Panc1 (cell line): ENCODE data around the gene VPS41. TPM values are rescaled to one million over a fixed set of nuclear protein-coding genes. Genes with fewer than 3 reads are reported as not detected.

Source experiments
- total RNA-seq: library from RNA; stranded (reverse); gene quantifications from one replicate; pipeline ENCODE4 v1.2.1, GENCODE V29; 2021; ENCODE audit not compliant: unreplicated experiment

VPS41 gene
- total RNA-seq, 1 experiment from 2014 or later, result 127 TPM

Other genes with a start within 250 kb of the VPS41 start
- gene POU6F2, start 68.7 kb upstream of the VPS41 start, total RNA-seq, result not detected